LNCaP clone FGC (cell line): ENCODE data around the gene DHX9.

Experiments
- DNase-seq: peaks from one replicate; pipeline ENCODE4 v3.0.0-alpha.2; 2011; ENCODE audit warnings: low read depth
- H3K4me3 ChIP-seq: 2 replicates; pipeline ENCODE4 v1.5.1; 2011; ENCODE audit warnings: mild to moderate bottlenecking, low read depth, low read length, control low read depth
- TF ChIP-seq, protein P1 (sequence below): IDR thresholded peaks from 2 replicates; pipeline ENCODE4 v1.5.1; 2012; ENCODE audit warnings: mild to moderate bottlenecking; ENCODE audit not compliant: control insufficient read depth, insufficient read depth; ENCODE audit errors: extremely low read depth

DHX9 gene

DNA sequence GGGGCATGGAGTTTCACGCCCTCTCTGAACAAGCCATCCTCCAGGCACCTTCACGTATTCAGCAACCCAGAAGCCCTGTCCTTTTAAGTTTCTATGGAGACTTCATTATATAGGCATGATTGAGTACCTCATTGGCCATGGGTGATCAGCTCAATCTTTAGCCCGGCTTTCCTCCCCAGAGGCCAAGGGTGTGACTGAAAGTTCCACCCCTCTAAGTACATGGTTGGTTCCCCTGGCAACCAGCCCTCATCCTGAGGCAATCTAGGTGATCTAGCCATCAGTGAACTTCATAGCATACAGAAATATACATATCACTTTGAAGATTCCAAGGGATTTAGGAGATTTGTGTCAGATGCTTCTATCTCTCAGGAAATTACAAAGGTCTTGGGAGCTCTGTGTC is 21.3 kb upstream of the DHX9 start:
- TF ChIP-seq, protein P1, sequence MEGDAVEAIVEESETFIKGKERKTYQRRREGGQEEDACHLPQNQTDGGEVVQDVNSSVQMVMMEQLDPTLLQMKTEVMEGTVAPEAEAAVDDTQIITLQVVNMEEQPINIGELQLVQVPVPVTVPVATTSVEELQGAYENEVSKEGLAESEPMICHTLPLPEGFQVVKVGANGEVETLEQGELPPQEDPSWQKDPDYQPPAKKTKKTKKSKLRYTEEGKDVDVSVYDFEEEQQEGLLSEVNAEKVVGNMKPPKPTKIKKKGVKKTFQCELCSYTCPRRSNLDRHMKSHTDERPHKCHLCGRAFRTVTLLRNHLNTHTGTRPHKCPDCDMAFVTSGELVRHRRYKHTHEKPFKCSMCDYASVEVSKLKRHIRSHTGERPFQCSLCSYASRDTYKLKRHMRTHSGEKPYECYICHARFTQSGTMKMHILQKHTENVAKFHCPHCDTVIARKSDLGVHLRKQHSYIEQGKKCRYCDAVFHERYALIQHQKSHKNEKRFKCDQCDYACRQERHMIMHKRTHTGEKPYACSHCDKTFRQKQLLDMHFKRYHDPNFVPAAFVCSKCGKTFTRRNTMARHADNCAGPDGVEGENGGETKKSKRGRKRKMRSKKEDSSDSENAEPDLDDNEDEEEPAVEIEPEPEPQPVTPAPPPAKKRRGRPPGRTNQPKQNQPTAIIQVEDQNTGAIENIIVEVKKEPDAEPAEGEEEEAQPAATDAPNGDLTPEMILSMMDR, result no peak
- no peak overlapping the region for H3K4me3 ChIP-seq
- DNase-seq, result no peak

DNA sequence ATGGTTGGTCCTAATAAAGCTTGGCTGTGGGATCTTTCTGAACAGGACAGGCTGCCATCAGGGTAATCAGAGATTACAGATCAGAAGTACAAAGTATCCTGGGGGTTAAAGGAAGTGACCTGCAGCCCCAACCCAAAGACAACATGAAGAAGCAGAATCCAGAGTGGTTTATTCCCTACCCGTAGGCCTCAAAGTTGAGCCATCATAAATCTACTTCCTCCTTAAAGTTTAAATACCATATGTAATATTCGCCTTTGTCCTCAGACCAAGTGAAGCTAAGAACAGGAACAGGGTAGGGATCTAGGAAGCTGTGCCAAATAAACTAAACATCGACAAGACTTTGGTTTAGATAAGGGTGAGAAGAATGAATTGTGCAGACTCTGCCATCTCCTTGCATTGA is 15.9 kb upstream of the DHX9 start:
- TF ChIP-seq, protein P1, result no peak
- H3K4me3 ChIP-seq, result no peak overlapping the region
- no peak for DNase-seq

DNA sequence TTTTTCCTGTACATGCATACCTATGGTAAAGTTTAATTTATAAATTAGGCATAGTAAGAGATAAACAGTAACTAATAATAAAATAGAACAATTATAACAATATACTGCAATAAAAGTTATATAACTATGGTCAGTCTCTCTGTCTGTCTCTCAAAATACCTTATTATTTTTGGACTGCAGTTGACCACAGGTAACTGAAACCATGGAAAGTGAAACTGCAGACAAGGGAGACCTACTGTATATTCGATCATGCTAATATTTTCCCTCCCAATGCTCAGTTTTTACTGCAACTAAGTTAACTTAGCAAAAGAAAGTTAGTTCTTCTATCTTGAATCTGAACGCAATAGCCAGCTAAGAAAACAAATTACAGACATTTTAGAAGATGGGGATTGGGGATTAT is 12.3 kb upstream of the DHX9 start:
- H3K4me3 ChIP-seq, result no peak overlapping the region
- no peak for DNase-seq
- TF ChIP-seq, protein P1, result no peak

DNA sequence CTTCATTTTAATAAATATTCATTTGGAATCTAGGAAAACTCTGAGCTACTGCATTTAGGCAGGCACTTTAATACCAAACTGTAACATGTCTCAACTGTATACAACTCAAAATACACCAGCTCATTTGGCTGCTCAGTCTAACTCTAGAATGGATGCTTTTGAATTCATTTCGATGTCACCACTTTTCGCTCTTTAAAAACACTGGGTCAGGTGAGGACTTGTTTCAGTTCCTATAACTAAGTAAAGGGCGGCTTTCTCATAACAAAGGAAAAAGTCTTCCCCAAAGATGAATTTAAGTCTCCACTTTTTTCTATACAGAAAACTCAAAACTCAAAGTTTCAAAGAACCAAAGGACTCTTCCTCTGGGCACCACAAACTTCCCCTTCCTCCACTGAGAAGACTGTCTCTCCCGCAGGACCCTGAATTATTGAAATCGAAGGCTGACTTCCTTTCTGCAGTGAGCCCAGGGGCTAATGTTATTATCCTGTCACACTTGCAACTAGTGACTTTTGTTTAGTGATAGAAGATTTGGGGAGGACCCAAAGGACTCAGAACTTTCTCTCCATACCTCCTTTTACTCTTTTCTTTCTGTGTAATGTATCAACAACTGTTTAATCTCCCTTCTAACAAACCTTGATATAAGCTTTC is 9.7 kb upstream of the DHX9 start:
- no peak overlapping the region for H3K4me3 ChIP-seq
- TF ChIP-seq, protein P1, result no peak
- no peak for DNase-seq

DNA sequence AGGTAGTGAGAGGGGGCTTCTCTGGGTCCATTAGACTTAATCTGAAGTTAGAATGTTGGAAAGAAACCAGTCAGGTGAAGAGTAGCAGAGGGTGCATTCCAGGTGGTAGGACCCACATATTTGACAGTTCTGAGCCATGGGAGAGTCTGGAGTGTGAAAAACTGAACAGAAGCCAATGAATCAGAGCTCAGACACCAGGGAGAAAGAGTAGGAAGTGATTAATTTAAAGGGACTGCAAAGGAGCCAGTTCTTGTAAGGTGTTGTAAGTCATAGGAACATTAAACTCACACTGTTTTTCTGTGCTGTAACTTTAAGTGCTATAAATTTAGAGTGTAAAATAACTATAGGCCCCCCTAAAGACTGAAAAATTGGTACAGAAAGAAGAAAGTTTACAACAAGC is 5.9 kb upstream of the DHX9 start:
- TF ChIP-seq, protein P1, result no peak
- no peak for DNase-seq
- no peak overlapping the region for H3K4me3 ChIP-seq

DNA sequence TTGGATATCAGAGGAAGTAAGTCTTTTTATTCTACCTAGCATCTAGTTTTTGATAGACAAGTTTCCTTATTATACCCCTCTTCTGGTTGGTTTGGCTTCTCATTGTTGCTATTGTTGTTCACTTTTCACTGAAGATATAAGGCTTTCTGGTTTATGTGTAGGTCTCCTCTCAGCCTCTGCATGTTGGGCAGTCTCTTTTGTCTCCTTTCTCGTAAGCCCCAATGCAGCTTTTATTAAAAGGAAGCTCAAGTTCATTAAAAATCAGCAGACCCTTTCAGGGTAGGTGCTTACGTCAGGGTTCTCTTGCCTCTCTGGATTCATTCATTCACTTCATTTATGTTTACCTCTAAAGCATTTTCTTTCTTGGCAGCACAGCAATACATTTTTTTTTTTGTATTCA is 4.8 kb upstream of the DHX9 start:
- no peak overlapping the region for H3K4me3 ChIP-seq
- no peak for DNase-seq
- TF ChIP-seq, protein P1, result no peak

DNA sequence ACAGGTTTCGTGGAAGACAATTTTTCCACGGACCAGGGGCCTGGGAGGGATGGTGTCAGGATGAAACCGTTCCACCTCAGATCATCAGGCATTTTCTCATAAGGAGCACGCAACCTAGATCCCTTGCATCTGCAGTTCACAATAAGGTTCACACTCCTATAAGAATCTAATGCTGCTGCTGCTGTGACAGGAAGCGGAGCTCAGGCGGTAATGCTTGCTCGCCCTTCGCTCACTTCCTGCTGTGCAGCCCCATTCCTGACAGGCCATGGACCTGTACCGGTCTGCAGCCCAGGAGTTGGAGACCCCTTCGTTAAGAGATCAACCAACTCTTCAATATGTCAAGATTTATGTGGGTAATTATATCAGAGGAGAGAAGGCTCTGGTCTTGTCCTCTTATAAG is 3.3 kb upstream of the DHX9 start:
- TF ChIP-seq, protein P1, result no peak
- no peak overlapping the region for H3K4me3 ChIP-seq
- DNase-seq, result no peak
